ENCODE measurements around the gene RIPOR2.

RIPOR2 gene

DNA sequence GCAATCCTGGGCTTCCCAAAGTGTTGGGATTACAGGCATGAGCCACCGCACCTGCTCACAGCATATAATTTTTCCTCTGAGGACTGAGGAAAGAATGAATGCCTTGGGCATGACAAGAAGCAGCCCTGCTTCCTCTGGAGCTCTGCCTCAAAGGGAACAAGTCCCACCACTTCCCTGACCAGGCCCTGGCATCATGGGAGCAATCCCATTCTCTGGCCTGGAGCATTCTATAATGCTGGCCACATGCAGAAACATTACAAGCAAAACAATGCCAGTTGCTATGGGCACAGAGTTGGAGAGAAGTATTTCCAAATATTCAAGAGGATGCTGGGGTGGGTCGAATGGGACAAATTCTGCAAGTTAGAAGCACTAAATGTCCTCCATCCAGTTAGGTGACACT is 95.6 kb downstream of the RIPOR2 start:
- no peak for DNase-seq

DNA sequence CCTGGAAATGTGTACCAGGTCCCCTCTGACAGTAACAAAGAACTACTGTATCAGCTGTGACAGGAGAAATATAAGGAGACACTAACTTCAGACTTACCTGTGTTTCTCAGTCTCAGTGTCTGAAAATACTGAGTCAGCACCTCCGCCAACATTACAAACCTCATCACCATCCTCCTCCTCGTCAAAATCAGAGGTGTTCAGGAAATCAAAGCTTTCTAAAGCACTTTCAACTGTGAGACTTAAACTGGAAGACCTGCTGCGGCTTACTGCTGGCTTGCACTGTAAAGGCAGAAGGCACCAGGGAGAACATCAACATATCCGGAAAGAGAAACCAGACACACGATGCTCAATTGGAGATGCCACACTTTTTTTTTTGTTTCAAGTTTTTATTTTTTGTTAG is 96.8 kb downstream of the RIPOR2 start:
- DNase-seq, result no peak

DNA sequence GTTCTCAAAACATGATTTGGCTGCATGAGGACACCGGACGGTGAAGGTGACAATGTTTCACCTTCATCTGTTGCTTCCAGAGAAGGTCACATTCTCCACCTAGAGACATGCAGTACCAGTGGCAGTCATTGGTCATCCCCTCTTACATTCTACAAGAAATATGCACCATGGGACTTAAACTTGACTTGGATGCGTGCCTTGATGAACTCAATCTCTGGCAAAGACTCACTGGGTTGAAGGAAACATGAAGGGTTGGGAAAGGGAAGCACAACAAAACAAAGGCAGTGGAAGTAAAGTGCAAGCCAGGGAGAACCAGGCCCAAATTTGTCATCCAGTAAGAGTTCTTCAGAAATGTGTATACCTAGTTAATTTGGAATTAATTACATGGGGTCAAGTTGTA is 97.7 kb downstream of the RIPOR2 start:
- DNase-seq, result no peak

DNA sequence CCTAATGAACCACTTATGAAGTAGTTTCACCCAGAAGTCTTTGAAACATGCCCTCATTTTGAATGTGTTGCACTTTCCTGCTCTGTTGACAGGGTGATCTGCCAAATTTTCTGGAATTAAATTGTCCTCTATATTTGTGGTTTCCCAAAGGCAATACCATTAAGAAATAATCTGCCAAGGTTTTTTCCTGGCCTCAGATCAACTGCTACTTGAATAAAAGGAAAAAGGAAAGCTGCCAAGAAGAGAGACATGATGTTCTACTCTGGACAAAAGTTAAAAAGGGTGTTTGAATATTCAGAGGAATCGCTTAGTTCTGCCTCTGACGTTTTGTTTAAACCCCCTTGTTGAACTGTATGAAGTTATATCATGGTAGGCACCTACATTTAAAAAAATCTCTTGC is 99.7 kb downstream of the RIPOR2 start:
- DNase-seq, result no peak

DNA sequence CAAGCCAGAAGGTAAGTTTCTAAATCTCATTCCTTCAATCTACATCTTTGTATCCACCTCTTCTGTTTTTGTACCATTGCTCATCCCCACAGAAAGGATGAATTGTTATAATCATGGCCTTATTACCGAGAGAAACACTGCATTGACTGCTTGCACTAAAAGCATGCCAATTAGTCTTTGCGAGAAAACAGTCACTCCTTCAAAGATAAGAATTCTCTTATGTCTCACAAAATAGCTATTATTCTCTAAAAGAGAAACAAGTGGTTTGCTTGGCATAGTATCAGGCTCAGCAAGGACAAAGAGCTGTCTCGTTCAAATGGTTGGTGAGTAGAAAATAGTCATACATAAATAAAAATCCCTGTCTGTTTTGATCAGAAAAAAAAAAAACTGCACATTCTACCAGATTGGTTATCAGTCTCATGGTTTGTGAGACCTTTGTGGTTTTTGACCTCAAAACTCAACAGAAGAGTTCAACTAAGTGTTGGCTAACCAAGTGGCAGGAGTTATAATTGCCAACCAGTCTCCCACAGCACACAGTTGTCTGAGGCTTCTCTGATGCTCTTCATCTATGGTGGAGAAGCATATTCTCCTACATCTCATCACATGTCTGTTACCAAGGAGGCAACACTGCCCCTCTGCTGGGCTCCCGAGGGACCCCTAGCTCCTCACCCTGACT is 101.9 kb downstream of the RIPOR2 start:
- no peak for DNase-seq

DNA sequence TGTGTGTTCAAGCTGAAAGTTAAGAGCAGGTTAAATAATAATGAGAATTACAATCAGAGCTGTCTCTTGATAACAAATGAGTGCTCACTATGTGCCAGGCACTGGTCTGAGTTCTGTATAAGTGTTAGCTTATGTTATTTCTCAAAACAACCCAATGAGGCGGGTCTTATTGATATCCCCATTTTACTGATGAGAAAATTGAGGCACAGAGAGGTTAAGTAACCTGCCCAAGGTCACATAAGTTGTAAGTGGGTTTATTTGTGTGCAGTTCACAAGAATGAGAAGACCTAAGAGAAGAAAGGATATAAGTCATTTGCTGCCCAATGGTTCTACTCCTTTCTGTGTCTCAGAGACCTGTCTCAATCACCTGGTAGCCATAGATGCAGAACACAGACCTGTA is 103.0 kb downstream of the RIPOR2 start:
- DNase-seq, result no peak

DNA sequence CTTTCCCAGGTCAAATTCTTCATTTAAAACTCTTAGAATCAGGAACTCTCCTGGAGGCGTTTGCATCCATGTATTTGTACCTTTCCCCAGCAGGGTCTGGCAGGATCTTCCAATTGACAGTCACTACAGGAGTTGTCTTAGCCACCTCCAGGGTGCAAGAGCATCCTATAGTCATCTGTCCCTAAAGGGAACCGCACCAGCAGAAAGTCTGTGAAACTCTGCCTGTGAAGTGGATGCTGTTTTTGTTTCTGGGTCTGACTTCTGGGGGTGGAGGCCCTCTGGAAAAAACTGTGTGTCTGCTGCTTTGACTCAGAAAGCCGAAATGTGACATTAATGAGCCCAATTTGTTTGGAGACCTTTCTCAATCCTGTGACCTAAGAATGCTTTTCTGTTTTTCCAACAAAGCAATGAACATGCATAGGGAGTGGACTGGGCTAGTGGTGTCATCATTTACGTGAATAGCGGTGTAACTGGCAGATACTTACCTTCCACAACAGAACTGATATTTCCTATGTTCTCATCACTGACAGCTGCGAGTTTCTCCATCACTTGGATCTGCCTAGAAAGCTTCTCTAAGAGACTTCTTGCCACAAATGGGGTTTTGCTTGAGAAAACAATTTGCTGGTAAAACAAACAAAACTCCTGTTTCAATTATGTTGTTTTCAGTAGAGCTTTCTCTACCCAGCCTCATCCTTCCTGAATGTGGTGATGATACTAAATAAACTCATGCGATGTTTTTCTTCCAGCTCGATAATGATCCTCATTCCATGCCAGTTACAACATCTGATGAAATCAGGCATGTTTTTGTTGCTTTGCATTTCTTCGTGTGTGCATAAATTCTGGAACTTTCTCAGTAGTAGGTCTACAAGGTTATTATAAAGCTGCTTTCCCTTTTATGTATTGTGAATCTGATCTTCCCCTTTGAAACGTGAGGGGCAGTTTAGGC is 103.7 kb downstream of the RIPOR2 start:
- peak; percentile 42 for DNase-seq

DNA sequence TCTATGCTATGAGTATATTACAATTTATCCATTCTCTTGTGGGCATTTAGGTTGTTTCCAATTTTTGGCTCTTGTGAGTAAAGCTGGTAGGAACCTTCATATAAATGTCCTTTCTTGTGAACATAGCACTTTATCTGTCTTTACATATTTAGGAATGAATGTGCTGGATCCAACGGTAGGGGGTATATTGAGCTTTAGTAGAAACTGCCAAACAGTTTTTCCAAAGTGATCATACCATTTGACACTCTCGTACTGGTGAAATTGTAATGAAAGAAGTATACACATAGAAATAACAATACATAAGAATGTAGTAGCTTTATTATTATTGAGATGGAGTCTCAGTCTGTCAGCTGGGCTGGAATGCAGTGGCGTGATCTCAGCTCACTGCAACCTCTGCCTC is 106.1 kb downstream of the RIPOR2 start:
- DNase-seq, result no peak

DNA sequence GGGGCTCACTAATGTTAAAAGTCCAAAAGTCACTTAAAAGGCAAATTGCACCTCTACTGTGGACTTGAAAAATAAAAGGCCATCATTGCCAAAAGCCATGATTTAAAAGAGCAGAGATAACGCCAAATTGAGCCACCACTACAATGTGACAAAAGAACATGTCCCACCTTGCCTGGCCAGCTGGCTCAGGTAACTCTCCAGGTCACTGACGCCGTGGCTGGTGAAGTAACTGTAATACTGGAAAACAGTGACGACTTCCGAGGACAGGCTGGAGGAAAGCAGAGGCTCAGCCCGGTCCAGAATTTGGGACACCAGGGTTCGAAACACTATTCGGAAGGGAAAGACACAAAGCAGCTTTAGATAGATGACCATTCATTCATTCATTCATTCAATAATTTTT is 107.8 kb downstream of the RIPOR2 start:
- DNase-seq, result no peak

DNA sequence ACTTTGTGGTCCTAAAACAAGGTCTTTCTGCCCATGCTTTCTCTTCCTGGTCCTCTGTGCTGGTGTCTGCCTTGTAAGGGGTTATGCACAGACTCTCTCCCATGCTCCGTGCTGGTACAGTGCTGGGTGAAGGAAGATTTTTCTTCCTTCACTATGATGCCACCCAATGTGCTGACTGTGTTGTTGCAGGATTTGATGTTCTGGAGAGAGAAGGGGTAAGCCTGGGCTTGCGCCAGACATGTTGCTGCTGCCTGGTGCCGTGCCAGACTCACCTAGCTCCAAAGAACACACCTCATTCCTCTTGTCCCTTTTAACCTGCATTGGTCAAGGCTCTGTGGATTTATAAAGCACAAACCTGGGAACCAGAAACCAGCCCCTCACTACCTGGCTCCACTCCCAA is 108.6 kb downstream of the RIPOR2 start:
- no peak for DNase-seq

DNA sequence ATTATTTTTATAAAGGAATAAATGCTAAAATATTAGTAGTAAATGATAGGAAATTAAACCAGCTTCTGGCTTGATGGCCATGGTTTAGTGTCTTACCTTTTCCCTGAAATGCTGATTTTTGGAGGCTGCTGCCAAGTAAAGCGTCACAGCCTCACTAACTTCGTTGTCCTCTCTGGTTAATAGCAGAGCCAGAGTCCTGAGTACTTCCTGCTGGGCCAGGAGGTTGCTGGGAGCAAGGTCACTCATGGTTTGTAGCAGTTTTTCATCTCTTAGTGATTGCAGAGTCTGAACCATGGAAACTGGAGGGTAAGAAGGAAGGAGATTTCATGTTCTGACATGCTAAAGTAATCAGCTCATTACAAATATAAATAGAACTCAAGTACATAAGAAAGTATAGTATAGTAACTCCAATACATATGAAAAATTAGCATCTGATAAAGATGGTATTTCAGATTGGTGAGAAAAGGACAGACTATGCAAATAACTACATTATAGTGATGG is 110.6 kb downstream of the RIPOR2 start:
- DNase-seq, result no peak

DNA sequence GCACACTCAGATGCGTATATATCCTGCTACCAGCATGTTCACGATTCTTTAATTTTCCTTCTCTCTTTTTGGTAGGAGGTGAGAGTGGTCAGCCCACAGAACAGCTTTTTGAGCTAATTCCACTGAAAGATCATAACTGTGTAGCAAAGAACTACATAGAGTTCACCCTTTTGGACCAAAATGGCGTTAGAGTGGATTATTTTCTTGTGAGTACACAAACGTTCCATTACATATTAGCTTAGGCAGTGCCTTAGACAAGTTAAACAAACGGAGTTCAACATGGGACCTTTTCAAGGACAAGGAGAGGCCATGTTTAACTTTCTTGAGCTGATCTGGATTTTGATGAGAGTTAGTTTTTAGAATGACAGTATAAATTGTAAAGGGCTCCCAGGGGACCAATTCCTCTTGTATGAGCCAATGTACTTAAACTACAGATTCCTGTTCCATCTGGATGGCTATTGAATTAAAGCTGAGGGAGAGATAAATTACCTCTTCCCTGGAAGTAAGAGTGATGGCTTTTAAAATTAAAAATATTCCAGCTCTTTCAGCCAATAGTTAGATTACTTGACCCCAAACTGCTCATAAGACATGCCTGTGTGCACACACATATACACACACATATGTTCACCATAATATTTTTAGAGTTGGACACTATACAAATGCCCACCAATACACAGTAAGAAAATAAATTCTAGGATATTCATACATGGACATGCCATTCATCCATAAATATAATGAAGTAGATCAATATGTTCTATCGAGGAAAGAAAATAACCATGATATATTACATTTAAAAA is 111.4 kb downstream of the RIPOR2 start:
- DNase-seq, result no peak

DNA sequence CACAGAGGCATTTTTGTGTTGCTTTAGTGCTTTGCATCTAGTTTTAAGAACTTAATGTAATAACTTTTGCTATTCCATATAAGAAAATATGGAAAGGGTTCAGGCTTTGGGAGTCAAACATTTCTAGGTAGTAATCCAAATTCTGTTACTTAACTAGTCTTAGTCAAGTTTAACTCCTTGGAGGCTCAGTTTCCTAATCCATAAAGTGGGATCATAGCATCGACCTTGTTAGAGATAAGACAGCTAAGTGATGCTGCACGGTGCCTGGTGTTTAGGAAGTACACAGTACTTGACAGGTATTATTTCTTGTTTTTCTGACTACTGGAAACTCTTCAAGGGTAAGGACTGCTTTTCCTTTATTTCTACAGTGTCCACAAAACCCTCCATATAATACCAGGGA is 112.6 kb downstream of the RIPOR2 start:
- DNase-seq, result no peak

DNA sequence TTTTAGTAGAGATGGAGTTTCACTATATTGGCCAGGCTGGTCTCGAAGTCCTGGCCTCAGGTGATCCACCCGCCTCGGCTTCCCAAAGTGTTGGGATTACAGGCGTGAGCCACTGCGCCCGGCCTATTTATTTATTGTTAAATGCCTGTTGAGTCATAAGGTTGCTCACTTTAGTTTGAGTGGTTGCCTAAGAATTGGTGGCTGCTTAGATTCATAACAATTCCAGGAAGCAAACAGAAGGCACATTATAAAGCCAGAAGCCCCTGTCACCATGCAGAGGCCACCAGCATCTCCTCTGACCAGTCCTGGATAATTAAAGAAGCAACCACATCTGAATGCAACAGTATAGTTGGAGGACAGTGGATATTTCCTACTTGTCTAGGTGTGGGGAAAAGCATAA is 113.1 kb downstream of the RIPOR2 start:
- DNase-seq, result no peak

DNA sequence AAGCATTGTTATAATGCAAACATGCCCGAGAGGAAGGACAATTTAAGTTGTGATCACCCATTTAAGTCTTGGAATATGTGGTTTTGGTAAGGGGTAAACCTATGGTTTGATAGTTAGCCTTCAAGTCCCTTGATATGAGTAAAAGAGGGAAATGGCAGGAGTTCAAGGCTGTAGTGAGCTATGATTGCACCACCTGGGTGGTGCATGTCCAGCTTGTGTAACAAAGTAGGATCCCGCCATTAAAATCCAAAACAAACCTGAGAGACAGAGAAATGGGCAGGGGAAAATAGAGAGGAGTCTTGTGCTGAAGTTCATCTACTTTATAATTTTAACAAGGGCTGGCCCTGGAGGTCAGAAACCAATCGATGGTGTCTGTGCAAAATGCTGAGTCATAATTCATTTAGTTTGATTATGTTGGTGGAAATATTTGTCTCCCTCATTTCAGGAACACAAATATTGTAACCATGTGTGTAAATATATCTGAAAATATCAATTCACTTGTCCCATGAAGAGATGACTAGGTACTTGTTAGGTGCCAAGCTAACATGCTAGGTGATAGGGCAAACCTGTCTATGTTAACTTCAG is 113.8 kb downstream of the RIPOR2 start:
- no peak for DNase-seq

DNA sequence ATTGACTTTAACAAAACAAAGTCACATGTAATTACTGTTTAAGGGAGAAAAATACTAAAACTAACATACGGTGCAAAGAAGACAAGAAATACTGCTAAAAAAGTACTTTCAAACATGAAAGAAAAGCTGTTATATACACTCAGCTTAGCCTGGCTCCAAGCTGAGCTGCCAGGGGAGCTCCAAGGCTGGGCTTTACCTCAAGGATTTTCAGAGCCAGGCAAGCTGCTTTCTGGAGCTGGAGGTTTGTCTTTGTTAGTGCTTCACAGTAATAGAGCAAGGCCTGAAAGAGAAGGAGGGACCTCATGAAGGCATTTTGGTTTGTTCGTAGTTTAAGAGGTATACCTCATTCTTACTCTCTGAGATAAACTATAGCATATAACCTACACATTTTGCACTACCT is 117.4 kb downstream of the RIPOR2 start:
- DNase-seq, result no peak

DNA sequence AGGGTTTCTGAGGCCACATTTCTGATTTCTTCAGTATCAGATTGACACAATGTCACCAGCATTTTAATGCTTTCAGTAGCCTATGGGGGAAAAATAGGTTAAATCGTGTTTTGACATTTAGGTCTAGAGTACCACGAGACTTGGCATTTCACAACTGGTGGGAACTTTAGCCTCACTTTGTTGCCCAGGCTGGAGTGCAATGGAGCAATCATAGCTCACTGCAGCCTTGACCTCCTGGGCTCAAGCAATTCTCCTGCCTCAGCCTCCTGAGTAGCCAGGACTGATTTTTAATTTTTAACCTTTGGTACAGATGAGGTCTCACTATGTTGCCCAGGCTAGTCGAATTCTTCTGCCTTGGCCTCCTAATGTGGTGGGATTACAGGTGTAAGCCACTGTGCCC is 126.0 kb downstream of the RIPOR2 start:
- DNase-seq, result no peak

DNA sequence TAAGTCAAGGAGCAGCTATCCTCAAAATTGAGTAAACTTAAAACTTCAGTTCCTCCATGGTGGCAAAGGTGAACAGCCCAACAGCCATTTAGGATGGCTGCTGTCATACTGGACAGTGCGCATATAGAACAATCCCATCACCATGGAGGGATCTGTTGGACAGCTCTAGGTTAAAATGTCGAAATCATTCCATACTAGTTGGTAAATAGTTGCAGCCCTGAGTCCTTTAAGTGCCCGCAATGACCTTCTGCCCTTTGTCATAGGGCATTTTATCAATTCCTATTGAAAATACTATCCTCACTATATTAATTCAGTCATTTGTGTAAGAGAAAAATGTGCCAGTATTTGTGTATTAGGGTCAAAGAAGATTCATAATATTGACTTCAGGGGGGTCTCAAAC is 128.2 kb downstream of the RIPOR2 start:
- DNase-seq, result no peak

DNA sequence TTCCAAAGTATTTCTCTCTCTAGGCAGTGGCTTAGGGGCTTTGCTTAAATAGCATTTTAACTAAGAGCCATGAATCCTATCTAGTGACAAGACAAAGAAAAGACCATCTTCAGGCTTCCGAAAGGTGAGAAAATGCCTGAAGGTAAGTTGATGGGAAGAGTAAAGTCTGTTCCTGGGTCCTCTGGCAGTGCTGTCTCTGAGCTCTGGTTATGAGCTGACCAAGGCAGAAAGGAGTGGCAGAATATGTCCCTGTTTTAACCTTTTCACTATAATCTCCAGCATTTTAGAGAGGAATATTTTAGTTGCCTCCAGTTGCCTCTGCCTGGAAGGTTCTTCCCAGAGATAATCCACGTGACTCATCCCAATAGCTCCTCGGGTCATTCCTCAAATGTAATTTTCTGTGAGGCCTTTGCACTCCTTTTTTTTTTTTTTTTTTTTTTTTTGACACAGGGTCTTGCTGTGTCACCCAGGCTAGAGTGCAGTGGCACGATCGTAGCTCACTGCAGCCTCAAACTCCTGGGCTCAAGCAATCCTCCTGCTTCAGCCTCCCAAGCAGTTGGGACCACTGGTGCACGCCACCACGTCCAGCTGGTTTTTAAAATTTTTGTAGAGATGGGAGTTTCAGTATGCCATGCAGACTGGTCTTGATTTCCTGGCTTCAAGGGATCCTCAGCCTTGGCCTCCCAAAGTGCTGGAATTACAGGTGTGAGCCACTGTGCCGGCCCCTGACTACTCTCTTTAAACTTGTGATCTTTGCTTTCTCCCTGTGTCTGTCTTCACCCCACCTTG is 133.3 kb downstream of the RIPOR2 start:
- no peak for DNase-seq

DNA sequence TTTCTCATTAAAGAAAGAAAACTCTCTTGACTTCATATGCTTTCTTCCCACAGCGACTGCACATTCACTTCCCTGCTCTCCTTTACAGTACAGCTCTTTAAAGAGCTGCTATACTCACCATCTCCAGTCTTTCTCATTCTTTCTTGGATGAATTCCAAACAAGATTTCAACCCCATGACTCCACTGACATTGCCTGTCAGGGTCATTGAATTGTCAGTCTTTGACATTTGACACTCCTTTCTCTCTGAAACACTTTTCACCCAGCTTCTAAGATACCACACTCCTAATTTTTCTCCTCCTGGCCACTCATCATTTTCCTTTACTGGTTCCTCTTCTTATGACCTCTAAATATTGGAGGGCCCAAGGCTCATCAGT is 136.2 kb downstream of the RIPOR2 start:
- no peak for DNase-seq

DNA sequence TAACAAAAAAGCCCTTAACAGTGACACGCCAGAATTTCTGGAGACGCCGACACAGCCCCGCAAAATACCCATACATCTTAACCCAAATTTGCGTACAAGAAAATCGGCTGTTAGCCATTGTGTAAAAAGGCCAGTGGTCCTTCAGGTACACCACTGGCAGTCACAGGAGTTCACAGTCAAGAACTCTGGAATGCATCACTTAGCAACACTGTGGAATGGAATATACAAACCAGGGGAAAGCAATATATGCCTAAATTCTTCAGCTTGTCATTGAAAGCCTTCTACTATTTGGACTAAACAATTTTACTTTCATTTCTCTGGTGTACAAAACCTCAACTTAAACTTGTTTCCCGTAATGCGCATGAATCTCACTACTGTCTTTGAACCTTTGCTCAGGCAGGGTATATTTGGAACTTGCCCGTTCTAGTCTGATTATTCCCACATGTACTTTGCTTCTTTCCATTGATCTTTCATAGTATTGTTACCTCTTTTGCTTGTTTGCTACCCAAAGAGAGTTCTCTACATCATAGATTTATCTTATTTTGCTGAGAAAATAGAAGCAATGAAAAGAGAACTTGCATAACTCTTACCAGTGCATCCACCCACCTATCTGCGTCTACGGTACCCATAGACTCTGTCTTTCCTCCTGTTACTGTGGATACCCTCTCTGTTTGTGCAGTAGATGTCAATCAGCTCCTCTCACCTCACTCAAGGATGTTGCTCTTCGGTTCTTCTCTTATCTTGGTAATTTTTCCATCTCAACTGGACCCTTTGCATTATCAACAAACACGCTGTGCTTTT is 136.8 kb downstream of the RIPOR2 start, which contains the start of gene ARMH2:
TSS of gene ARMH2 (minus strand) at position 178 of the 801 bp plus-strand sequence. CDS start at position 118, 60 bp downstream.
- no peak for DNase-seq
